Measurements from ENCODE around the gene MLEC.

DNA sequence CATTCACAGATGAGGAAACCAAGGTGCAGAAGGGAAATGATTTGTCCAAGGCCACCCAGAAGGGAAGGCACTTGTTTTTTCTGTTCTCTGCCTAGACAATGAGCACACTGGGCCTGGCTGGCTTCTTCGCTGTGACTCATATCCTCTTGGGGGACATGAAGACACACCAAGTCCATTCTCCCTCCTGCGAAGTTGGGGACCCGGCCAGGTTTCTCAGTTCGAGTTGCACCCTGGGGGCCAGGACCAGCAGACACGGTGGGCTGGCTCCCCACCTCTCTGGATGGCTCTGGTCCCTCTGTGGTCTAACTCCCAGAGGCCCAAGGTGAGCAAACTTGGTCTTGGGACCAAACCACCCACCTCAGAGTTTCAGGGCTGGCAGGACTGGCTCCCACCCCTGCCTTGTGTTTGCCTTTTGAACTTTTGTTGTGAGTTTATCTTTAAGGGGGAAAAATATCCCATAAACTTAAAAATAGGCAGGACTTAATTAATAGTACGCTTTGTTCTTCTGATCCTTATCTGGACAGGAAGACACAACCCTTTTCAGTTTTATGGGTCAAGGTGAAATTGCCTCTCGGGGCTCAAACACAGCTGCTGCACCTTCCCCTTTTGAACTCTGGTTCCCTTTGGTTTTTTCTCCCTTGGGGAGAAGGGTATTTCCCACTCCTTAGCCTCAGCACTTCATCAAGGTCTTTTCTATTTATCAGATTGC lies 9.0 kb upstream of the MLEC start:
- no peak for TF ChIP-seq GATA2 (IDR thresholded peaks at IDR 0.05; ENCODE audit: low read depth, low read length)
- TF ChIP-seq GATA3 (IDR thresholded peaks at IDR 0.05; ENCODE audit: low read depth, low read length): no peak

Measured in SH-SY5Y (cell line).